NCI-H2171 (cell line): Measurements from ENCODE around the gene SIRPB1.
"Not testable (repeated sequence)": the region's sequence is repeated elsewhere in the genome, so short reads cannot be mapped to it uniquely, and the experiment has no call there.

Experiments
- DNase-seq: peaks from one replicate; lab custom pipeline; 2025; lab: John Stamatoyannopoulos, UW

Gene SIRPB1

GRCh38 chr20:1588533-1589460 lies 31.0 kb downstream of the SIRPB1 start:
- DNase-seq: no peak

- no peak for DNase-seq
Measured at GRCh38 chr20:1587781-1588532, 31.9 kb downstream of the SIRPB1 start.

GRCh38 chr20:1579488-1579887 lies 40.3 kb downstream of the SIRPB1 start:
- DNase-seq: no peak

GRCh38 chr20:1577906-1578305 lies 41.9 kb downstream of the SIRPB1 start:
- DNase-seq: no peak

- not testable (repeated sequence) for DNase-seq
Measured at GRCh38 chr20:1577313-1577712, 42.5 kb downstream of the SIRPB1 start.

- no peak for DNase-seq
Measured at GRCh38 chr20:1576641-1577040, 43.2 kb downstream of the SIRPB1 start.

- not testable (repeated sequence) for DNase-seq
Measured at GRCh38 chr20:1576003-1576402, 43.8 kb downstream of the SIRPB1 start.

- not testable (repeated sequence) for DNase-seq
Measured at GRCh38 chr20:1571583-1571982, 48.2 kb downstream of the SIRPB1 start.
